Measurements from ENCODE around the gene EPB41L1.

EPB41L1 gene

GRCh38 chr20:36145877-36146707 is 8.4 kb upstream of the EPB41L1 start:
- H3K4me1 Mint-ChIP-seq: peaks cover 40% of the 10 kb centered on the region
- DNase-seq: no peak
- TF ChIP-seq CTCF (IDR thresholded peaks at IDR 0.05): no peak
- H3K27me3 Mint-ChIP-seq (ENCODE audit: low read depth, poor library complexity): peaks cover 10% of the 10 kb centered on the region
- H3K27ac Mint-ChIP-seq: no peak overlapping the region
- no peaks in the 10 kb centered on the region for H3K36me3 Mint-ChIP-seq (ENCODE audit: low read depth)
- no peaks in the 10 kb centered on the region for H3K9me3 Mint-ChIP-seq
- H3K4me3 Mint-ChIP-seq: no peak overlapping the region

DNA sequence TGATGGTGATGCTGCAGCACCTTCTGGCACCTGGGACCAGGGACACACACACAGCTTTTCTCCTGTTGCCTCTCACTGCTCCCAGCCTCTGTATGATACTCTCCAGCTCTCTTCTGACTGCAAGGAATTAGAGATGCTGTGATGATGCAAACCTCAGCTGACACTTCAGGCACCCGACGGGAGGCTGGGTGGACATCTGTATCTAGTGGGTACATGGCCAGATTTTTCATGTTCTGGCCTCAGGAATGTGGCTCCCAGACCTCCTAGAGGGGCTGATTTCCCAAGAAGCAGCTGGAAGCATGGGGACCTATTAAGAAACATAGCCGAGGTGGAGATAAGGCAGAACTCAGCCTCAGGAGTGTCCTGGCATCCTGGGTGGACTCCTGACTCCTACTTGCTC is 6.8 kb upstream of the EPB41L1 start:
- DNase-seq: no peak
- no peak for TF ChIP-seq CTCF (IDR thresholded peaks at IDR 0.05)
- H3K27me3 Mint-ChIP-seq (ENCODE audit: low read depth, poor library complexity): peaks cover 10% of the 10 kb centered on the region
- no peaks in the 10 kb centered on the region for H3K9me3 Mint-ChIP-seq
- H3K36me3 Mint-ChIP-seq (ENCODE audit: low read depth): no peaks in the 10 kb centered on the region
- H3K4me1 Mint-ChIP-seq: peaks cover 43% of the 10 kb centered on the region
- no peak overlapping the region for H3K4me3 Mint-ChIP-seq
- no peak overlapping the region for H3K27ac Mint-ChIP-seq

- TF ChIP-seq CTCF (IDR thresholded peaks at IDR 0.05): no peak
- H3K4me3 Mint-ChIP-seq: no peak overlapping the region
- no peaks in the 10 kb centered on the region for H3K36me3 Mint-ChIP-seq (ENCODE audit: low read depth)
- DNase-seq: no peak
- H3K4me1 Mint-ChIP-seq: peaks cover 43% of the 10 kb centered on the region
- peaks cover 10% of the 10 kb centered on the region for H3K27me3 Mint-ChIP-seq (ENCODE audit: low read depth, poor library complexity)
- no peaks in the 10 kb centered on the region for H3K9me3 Mint-ChIP-seq
- H3K27ac Mint-ChIP-seq: no peak overlapping the region
Observed at GRCh38 chr20:36148439-36148838, 6.1 kb upstream of the EPB41L1 start.

- H3K4me3 Mint-ChIP-seq: no peak overlapping the region
- no peaks in the 10 kb centered on the region for H3K36me3 Mint-ChIP-seq (ENCODE audit: low read depth)
- TF ChIP-seq CTCF (IDR thresholded peaks at IDR 0.05): no peak
- H3K27me3 Mint-ChIP-seq (ENCODE audit: low read depth, poor library complexity): peaks cover 10% of the 10 kb centered on the region
- H3K27ac Mint-ChIP-seq: no peak overlapping the region
- no peaks in the 10 kb centered on the region for H3K9me3 Mint-ChIP-seq
- peaks cover 47% of the 10 kb centered on the region for H3K4me1 Mint-ChIP-seq
- DNase-seq: no peak
Observed at GRCh38 chr20:36149012-36149411, 5.5 kb upstream of the EPB41L1 start.

- Mint-ChIP-seq H3K36me3 (ENCODE audit: low read depth) (no peaks in the 10 kb centered on the region), H3K4me3 (no peak overlapping the region), H3K27me3 (ENCODE audit: low read depth, poor library complexity) (peaks cover 10% of the 10 kb centered on the region), H3K9me3 (no peaks in the 10 kb centered on the region), H3K27ac (no peak overlapping the region), H3K4me1 (peaks cover 47% of the 10 kb centered on the region)
- no peak for DNase-seq
- no peak for TF ChIP-seq CTCF (IDR thresholded peaks at IDR 0.05)
Observed at GRCh38 chr20:36149469-36149868, 5.1 kb upstream of the EPB41L1 start.

DNA sequence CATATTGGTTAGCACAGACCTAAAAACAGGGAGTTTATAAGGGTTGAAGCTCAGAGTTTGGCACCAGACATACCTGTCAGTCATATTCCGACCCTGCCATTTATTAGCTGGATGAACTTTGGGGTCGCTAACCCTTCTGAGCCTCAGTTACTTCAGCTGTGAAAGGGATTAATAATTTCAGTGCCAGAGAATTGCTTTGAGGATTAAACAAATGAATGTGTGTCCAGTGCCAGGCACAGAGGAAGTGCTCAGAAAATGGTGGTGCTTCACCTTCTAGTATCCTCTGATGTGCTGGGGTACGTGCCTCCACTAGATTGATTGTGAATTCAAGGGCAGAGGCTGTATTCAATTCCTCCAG is 4.1 kb upstream of the EPB41L1 start:
- TF ChIP-seq CTCF (IDR thresholded peaks at IDR 0.05): no peak
- peaks cover 10% of the 10 kb centered on the region for H3K27me3 Mint-ChIP-seq (ENCODE audit: low read depth, poor library complexity)
- no peaks in the 10 kb centered on the region for H3K36me3 Mint-ChIP-seq (ENCODE audit: low read depth)
- no peak for DNase-seq
- peaks cover 52% of the 10 kb centered on the region for H3K4me1 Mint-ChIP-seq
- no peak overlapping the region for H3K4me3 Mint-ChIP-seq
- H3K27ac Mint-ChIP-seq: no peak overlapping the region
- H3K9me3 Mint-ChIP-seq: no peaks in the 10 kb centered on the region

Measured in nephron progenitor cell (in vitro differentiated cells).